HEK293 (cell line): ENCODE measurements around the gene AK3.

Source experiments
- CTCF ChIA-PET: fragments of 350-600 bp; formaldehyde crosslinking; extraction: SDS; loops from one replicate; lab custom pipeline; 2021; ENCODE audit warnings: antibody characterized with exemption; lab: Yijun Ruan, JAX
- POLR2A ChIA-PET: fragments of 300-600 bp; formaldehyde crosslinking; extraction: SDS; loops from one replicate; lab custom pipeline; 2020; ENCODE audit warnings: antibody characterized with exemption, inconsistent platforms; lab: Yijun Ruan, JAX
- H3K27ac ChIP-seq: fragments of 200-500 bp; sonication (Bioruptor generic); 2 replicates; pipeline ENCODE4 v1.5.1; 2014; ENCODE audit warnings: low read depth, low read length, control low read depth, inconsistent platforms; ENCODE audit errors: extremely low read depth
- H3K36me3 ChIP-seq, 2 experiments: fragments of 200-500 bp in 1 of 2; sonication (Bioruptor generic) in 1 of 2; 1 replicate in 1 of 2; 2 replicates in 1 of 2; pipeline ENCODE4 v1.5.1; 2014 to 2017; ENCODE audit warnings: inconsistent platforms in 2 of 2, low read length in 2 of 2; ENCODE audit not compliant: control insufficient read depth in 2 of 2, insufficient read depth in 1 of 2
- H3K4me1 ChIP-seq: fragments of 200-500 bp; sonication (Bioruptor generic); 2 replicates; pipeline ENCODE4 v1.5.1; 2014; ENCODE audit warnings: mild to moderate bottlenecking, low read length, inconsistent platforms; ENCODE audit not compliant: control insufficient read depth, insufficient read depth
- H3K4me3 ChIP-seq: 2 replicates; pipeline ENCODE4 v1.5.1; 2011; ENCODE audit warnings: low read depth, mild to moderate bottlenecking, control low read depth, low read length, moderate library complexity
- H3K9me3 ChIP-seq: fragments of 200-500 bp; sonication (Bioruptor generic); 2 replicates; pipeline ENCODE4 v1.5.1; 2014; ENCODE audit warnings: low read depth, low read length, inconsistent platforms; ENCODE audit not compliant: control insufficient read depth, insufficient read depth
- REST ChIP-seq: fragments of 450-650 bp; formaldehyde crosslinking; IDR thresholded peaks from 2 replicates; pipeline ENCODE4 v1.5.1; 2016; ENCODE audit warnings: missing biosample characterization, missing genetic modification characterization
- YY1 ChIP-seq: fragments of 450-650 bp; formaldehyde crosslinking; IDR thresholded peaks from 2 replicates; pipeline ENCODE4 v1.5.1; 2018; ENCODE audit warnings: missing biosample characterization, missing genetic modification characterization
- ZBTB6 ChIP-seq: fragments of 450-650 bp; formaldehyde crosslinking; IDR thresholded peaks from 2 replicates; pipeline ENCODE4 v1.5.1; 2017; ENCODE audit warnings: missing biosample characterization, missing genetic modification characterization
- ZNF10 ChIP-seq: fragments of 450-650 bp; formaldehyde crosslinking; IDR thresholded peaks from 2 replicates; pipeline ENCODE4 v1.5.1; 2017; ENCODE audit warnings: missing biosample characterization, missing genetic modification characterization
- ZNF121 ChIP-seq: fragments of 450-650 bp; formaldehyde crosslinking; IDR thresholded peaks from 2 replicates; pipeline ENCODE4 v1.5.1; 2016; ENCODE audit warnings: missing biosample characterization, missing genetic modification characterization
- ZNF175 ChIP-seq: fragments of 450-650 bp; formaldehyde crosslinking; IDR thresholded peaks from 2 replicates; pipeline ENCODE4 v1.5.1; 2016; ENCODE audit warnings: missing biosample characterization, missing genetic modification characterization
- ZNF202 ChIP-seq: fragments of 450-650 bp; formaldehyde crosslinking; IDR thresholded peaks from 2 replicates; pipeline ENCODE4 v1.5.1; 2016; ENCODE audit warnings: missing biosample characterization, missing genetic modification characterization, borderline replicate concordance
- ZNF239 ChIP-seq: fragments of 450-650 bp; formaldehyde crosslinking; IDR thresholded peaks from 2 replicates; pipeline ENCODE4 v1.5.1; 2016; ENCODE audit warnings: missing biosample characterization, missing genetic modification characterization
- ZNF26 ChIP-seq: fragments of 450-650 bp; formaldehyde crosslinking; IDR thresholded peaks from 2 replicates; pipeline ENCODE4 v1.5.1; 2016; ENCODE audit warnings: missing biosample characterization, missing genetic modification characterization
- ZNF302 ChIP-seq: fragments of 450-650 bp; formaldehyde crosslinking; IDR thresholded peaks from 2 replicates; pipeline ENCODE4 v1.5.1; 2016; ENCODE audit warnings: missing biosample characterization, missing genetic modification characterization, low read depth
- ZNF544 ChIP-seq: fragments of 450-650 bp; formaldehyde crosslinking; IDR thresholded peaks from 2 replicates; pipeline ENCODE4 v1.5.0; 2017; ENCODE audit warnings: missing biosample characterization, missing genetic modification characterization
- ZNF548 ChIP-seq: fragments of 450-650 bp; formaldehyde crosslinking; IDR thresholded peaks from 2 replicates; pipeline ENCODE4 v1.5.1; 2016; ENCODE audit warnings: missing biosample characterization, missing genetic modification characterization
- ZNF600 ChIP-seq: fragments of 450-650 bp; formaldehyde crosslinking; IDR thresholded peaks from 2 replicates; pipeline ENCODE4 v1.5.1; 2016; ENCODE audit warnings: missing biosample characterization, missing genetic modification characterization
- ZNF621 ChIP-seq: fragments of 450-650 bp; formaldehyde crosslinking; IDR thresholded peaks from 2 replicates; pipeline ENCODE4 v1.5.1; 2017; ENCODE audit warnings: missing biosample characterization, missing genetic modification characterization
- ZNF664 ChIP-seq: fragments of 450-650 bp; formaldehyde crosslinking; IDR thresholded peaks from 2 replicates; pipeline ENCODE4 v1.5.1; 2016; ENCODE audit warnings: missing biosample characterization, missing genetic modification characterization
- ZNF791 ChIP-seq: fragments of 450-650 bp; formaldehyde crosslinking; IDR thresholded peaks from 2 replicates; pipeline ENCODE4 v1.5.1; 2016; ENCODE audit warnings: missing biosample characterization, missing genetic modification characterization
- ZXDB ChIP-seq: fragments of 450-650 bp; formaldehyde crosslinking; IDR thresholded peaks from 2 replicates; pipeline ENCODE4 v1.5.1; 2016; ENCODE audit warnings: missing biosample characterization, missing genetic modification characterization

The AK3 gene

GRCh38 chr9:4769321-4770080 is 28.5 kb upstream of the AK3 start (continued):
- TF ChIP-seq ZXDB (tag by site-specific recombination) (no peak), ZNF548 (tag by site-specific recombination) (no peak), ZNF621 (tag by site-specific recombination) (no peak), ZNF664 (tag by site-specific recombination) (no peak), ZBTB6 (no peak), ZNF600 (tag by site-specific recombination) (no peak)

- ChIA-PET POLR2A (no interaction called here), CTCF (interaction anchor here (1.1 to 1.4 kb wide), 3 partner anchors 9 to 28 kb away, joined by 4 to 8 read pairs (median 7); no protein-coding TSS in a partner anchor)
- H3K27ac ChIP-seq = no peak overlapping the region
- H3K9me3 ChIP-seq = no peaks in the 10 kb centered on the region
- no peaks in the 10 kb centered on the region for H3K4me1 ChIP-seq
- H3K36me3 ChIP-seq = no peaks in the 10 kb centered on the region
- TF ChIP-seq ZNF791 (no peak), ZNF664 (tag by site-specific recombination) (no peak), ZNF202 (tag by site-specific recombination) (no peak), ZNF544 (tag by site-specific recombination) (no peak), ZNF302 (tag by site-specific recombination) (no peak), REST (no peak), ZNF26 (tag by site-specific recombination) (no peak), ZNF175 (tag by site-specific recombination) (no peak), YY1 (tag by site-specific recombination) (no peak), ZNF10 (no peak)
- TF ChIP-seq, all 188 proteins: peak for 0
- no peak overlapping the region for H3K4me3 ChIP-seq
These were observed 27.7 kb upstream of the AK3 start for GRCh38 chr9:4768681-4769080.

GRCh38 chr9:4764033-4764432 is 23.0 kb upstream of the AK3 start:
- ChIA-PET CTCF (interaction anchor here (0.8 to 6.4 kb wide), 9 partner anchors 14 to 826 kb away, joined by 4 to 94 read pairs (median 6); partner anchors contain the start of gene JAK2), POLR2A (no interaction called here)
- Histone ChIP-seq H3K27ac (no peak overlapping the region), H3K4me3 (no peak overlapping the region), H3K36me3 (no peaks in the 10 kb centered on the region), H3K4me1 (no peaks in the 10 kb centered on the region), H3K9me3 (no peaks in the 10 kb centered on the region)
- TF ChIP-seq ZNF239 (tag by site-specific recombination) (no peak), ZNF121 (0 out of 2 replicates have a peak, but pooled peaks have one; percentile 31)
